ENCODE data around the gene TLL1.

Gene TLL1

GRCh38 chr4:166066936-166067335 is 193.9 kb downstream of the TLL1 start:
- no peak for DNase-seq

- DNase-seq: no peak
Observed at GRCh38 chr4:166067915-166068314, 194.9 kb downstream of the TLL1 start.

- no peak for DNase-seq
Observed at GRCh38 chr4:166073783-166074182, 200.7 kb downstream of the TLL1 start.

GRCh38 chr4:166075599-166075998 is 202.6 kb downstream of the TLL1 start:
- no peak for DNase-seq

GRCh38 chr4:166077782-166078181 is 204.7 kb downstream of the TLL1 start:
- DNase-seq: no peak

- DNase-seq: no peak
Observed at GRCh38 chr4:166078383-166078782, 205.3 kb downstream of the TLL1 start.

GRCh38 chr4:166078955-166079354 is 205.9 kb downstream of the TLL1 start:
- no peak for DNase-seq

- no peak for DNase-seq
Observed at GRCh38 chr4:166087569-166087968, 214.5 kb downstream of the TLL1 start.

- DNase-seq: no peak
Observed at GRCh38 chr4:166088576-166088975, 215.5 kb downstream of the TLL1 start.

- no peak for DNase-seq
Observed at GRCh38 chr4:166091146-166091545, 218.1 kb downstream of the TLL1 start.

GRCh38 chr4:166091912-166092510 is 219.0 kb downstream of the TLL1 start:
- no peak for DNase-seq

- no peak for DNase-seq
Observed at GRCh38 chr4:166092797-166093290, 219.8 kb downstream of the TLL1 start.

GRCh38 chr4:166104623-166105022 is 231.6 kb downstream of the TLL1 start:
- no peak for DNase-seq

GRCh38 chr4:166121897-166122296 is 248.9 kb downstream of the TLL1 start:
- DNase-seq: no peak

- no peak for DNase-seq
Observed at GRCh38 chr4:166123546-166123945, 250.5 kb downstream of the TLL1 start.

- DNase-seq: no peak
Observed at GRCh38 chr4:166128403-166128802, 255.4 kb downstream of the TLL1 start.

- DNase-seq: no peak
Observed at GRCh38 chr4:166134285-166134684, 261.2 kb downstream of the TLL1 start.

GRCh38 chr4:166140951-166141350 is 267.9 kb downstream of the TLL1 start:
- no peak for DNase-seq

GRCh38 chr4:166143227-166143626 is 270.2 kb downstream of the TLL1 start:
- DNase-seq: no peak

GRCh38 chr4:166144607-166145006 is 271.6 kb downstream of the TLL1 start:
- no peak for DNase-seq

GRCh38 chr4:166146806-166147540 is 273.9 kb downstream of the TLL1 start:
- DNase-seq: peak; percentile 5

Data from NCI-H2227 treated with DMSO at 0.1 percent for 48 hours (cell line).